Measurements from ENCODE around the gene PPIH. TPM values are rescaled to one million over a fixed set of nuclear protein-coding genes. Genes with fewer than 3 reads are reported as not detected.
"Not testable (repeated sequence)": the region's sequence is repeated elsewhere in the genome, so short reads cannot be mapped to it uniquely, and the experiment has no call there.

PPIH gene
- total RNA-seq, 4 donors from 2014 or later = 15.1 to 41.7 (median 26.1) TPM

DNA sequence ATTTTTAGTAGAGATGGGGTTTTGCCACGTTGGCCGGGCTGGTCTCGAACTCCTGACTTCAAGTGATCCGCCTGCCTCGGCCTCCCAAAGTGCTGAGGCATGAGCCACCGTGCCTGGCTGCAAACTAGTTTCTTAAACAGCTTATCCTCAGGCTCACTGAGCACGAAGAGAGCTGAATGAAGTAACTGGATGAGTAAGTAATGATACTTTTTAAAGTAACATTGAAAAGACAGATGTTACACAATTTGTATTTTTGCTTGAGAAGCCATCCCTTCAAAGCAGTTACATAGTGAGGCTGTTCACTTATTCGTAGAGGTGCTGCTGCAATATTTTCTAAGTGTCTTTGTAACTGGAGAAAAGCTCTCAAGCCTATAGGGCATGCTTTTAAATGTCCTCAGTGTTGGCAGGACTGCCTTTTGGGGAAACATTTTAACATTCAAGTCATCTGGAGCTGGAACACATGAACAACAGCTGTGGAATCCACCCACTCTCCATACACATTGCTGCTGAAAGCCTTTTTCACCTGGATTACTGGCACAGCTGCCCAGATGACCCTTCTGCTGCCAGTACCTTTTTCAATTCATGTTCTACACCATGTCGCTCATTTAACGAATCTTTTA, 21.3 kb downstream of the PPIH start:
- DNase-seq = no peak
- Histone ChIP-seq H3K4me3 (no peak overlapping the region), H3K4me1 (peaks cover 0 to 21% (median 7%) of the 10 kb centered on the region in 4 donors), H3K36me3 (peaks cover 0 to 13% (median 0%) of the 10 kb centered on the region in 3 donors), H3K27ac (no peak overlapping the region), H3K9me3 (no peaks in the 10 kb centered on the region), H3K27me3 (no peaks in the 10 kb centered on the region)
- TF ChIP-seq POLR2A (IDR thresholded peaks at IDR 0.05) = no peak
- TF ChIP-seq, protein P1, sequence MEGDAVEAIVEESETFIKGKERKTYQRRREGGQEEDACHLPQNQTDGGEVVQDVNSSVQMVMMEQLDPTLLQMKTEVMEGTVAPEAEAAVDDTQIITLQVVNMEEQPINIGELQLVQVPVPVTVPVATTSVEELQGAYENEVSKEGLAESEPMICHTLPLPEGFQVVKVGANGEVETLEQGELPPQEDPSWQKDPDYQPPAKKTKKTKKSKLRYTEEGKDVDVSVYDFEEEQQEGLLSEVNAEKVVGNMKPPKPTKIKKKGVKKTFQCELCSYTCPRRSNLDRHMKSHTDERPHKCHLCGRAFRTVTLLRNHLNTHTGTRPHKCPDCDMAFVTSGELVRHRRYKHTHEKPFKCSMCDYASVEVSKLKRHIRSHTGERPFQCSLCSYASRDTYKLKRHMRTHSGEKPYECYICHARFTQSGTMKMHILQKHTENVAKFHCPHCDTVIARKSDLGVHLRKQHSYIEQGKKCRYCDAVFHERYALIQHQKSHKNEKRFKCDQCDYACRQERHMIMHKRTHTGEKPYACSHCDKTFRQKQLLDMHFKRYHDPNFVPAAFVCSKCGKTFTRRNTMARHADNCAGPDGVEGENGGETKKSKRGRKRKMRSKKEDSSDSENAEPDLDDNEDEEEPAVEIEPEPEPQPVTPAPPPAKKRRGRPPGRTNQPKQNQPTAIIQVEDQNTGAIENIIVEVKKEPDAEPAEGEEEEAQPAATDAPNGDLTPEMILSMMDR (IDR thresholded peaks at IDR 0.05) = no peak

DNA sequence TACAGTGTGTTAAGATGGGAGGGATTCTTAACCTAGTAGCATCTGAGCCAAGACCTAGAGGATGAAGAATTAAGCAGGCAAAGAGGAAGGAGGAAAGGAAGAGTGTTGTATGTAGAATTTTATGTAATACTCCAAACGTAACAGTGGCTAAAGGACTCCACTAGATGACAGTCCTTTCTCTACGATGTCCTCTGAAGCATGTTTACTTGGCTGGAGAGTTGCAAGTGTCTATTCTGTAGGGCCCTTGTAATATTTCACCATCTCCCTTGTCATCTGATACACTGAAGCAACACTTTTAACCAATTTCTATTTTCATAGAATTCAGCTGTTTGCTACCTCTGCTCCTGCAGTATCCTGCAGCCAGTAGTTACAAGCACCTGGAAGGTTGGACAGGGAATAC, 21.8 kb downstream of the PPIH start:
- no peak overlapping the region for H3K4me3 ChIP-seq
- H3K4me1 ChIP-seq = peaks cover 0 to 27% (median 12%) of the 10 kb centered on the region in 4 donors
- no peaks in the 10 kb centered on the region for H3K9me3 ChIP-seq
- TF ChIP-seq, protein P1 (IDR thresholded peaks at IDR 0.05) = no peak
- TF ChIP-seq POLR2A (IDR thresholded peaks at IDR 0.05) = no peak
- H3K36me3 ChIP-seq = peaks cover 0 to 8% (median 0%) of the 10 kb centered on the region in 3 donors
- H3K27ac ChIP-seq = no peak overlapping the region
- H3K27me3 ChIP-seq = no peaks in the 10 kb centered on the region
- DNase-seq = no peak

DNA sequence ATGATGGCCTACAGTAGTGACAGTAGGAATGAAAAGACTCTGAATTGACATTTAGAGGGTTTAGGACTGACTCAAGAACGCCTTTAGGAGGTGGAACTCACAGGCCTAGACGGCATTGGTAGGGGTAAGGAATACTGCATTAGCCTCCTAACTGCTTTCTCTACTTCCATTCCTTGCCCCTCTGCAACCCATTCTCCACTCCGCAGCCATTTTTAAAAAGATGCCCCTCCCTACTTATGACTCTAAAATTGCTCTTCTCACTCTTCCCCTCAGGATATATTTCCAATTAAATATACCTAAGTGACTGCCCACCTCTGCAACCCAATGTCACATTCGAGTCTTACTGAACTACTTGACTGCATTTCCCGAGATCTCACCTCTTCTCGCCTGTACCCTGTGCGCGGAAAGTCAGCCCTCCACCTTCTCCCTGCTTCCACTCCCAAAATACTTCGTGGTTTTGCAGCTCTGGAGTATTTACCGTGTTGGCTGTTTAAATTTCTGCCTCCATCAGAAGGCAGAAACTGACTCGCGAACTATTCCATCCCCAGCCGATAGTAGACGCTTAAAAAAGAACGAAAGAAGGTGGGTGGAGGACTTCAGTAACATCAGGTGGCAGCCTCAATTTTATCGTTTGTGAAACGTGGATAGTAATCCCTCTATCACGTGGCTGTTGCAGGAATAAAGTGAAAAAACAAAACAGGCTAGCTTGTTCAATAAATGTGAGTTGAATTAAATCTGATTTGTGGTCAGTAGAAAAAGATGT, 22.9 kb downstream of the PPIH start:
- peaks cover 0 to 37% (median 15%) of the 10 kb centered on the region in 4 donors for H3K4me1 ChIP-seq
- DNase-seq = no peak
- H3K27me3 ChIP-seq = no peaks in the 10 kb centered on the region
- TF ChIP-seq, protein P1 (IDR thresholded peaks at IDR 0.05) = peak in 1 of 6 experiments; percentile 3
- TF ChIP-seq POLR2A (IDR thresholded peaks at IDR 0.05) = no peak
- peak overlapping the region; percentile 92 to 98 (median 98) for H3K4me3 ChIP-seq
- no peaks in the 10 kb centered on the region for H3K9me3 ChIP-seq
- peaks cover 0 to 1% (median 0%) of the 10 kb centered on the region in 3 donors for H3K36me3 ChIP-seq
- peak overlapping the region; percentile 98 to 100 (median 99) for H3K27ac ChIP-seq

DNA sequence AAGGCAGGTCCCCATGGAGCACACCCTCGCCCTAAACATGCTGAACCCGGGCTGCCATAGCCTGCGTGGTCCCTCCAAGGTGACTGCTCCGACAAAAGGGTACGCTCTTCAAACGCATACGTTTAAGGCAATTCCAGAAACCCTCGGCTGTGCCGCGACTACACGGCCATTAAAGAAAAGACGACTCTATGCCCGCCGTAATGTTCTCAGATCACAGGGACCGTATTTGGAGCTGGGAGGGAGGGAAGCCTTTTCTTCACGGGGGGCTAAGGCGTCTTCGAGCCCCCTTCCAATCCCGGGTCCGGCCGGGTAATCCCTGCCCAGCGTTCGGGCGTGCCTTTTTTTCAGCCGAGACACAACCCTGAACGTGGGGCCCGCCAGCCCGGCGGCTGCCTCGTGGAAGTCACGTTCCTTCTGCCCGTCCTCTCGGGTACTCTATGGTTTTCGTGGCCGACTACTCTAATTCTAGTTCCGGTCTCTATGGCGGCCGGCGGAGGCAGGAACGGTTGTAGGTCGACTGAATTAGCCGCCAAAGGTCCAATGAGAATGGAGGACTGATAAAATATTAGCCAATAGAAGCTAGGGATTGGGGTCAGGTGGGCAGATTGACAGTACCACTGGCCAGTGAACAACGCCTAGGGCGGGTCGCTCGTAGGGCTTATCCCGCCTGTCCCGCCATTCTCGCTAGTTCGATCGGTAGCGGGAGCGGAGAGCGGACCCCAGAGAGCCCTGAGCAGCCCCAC, 23.7 kb downstream of the PPIH start, which contains the start of gene YBX1:
Gene YBX1, plus strand, starts transcription at position 678 of the 743 bp plus-strand sequence. CDS start 148 bp downstream, outside the sequence.
- DNase-seq = peak; percentile 95 to 99 (median 97)
- H3K4me3 ChIP-seq = peak within 1 kb of the TSS; percentile 92 to 98 (median 98)
- no peaks in the 10 kb centered on the region for H3K27me3 ChIP-seq
- no peaks in the 10 kb centered on the region for H3K36me3 ChIP-seq
- H3K27ac ChIP-seq = peak within 1 kb of the TSS; percentile 98 to 100 (median 99)
- peaks cover 0 to 45% (median 15%) of the 10 kb centered on the region in 4 donors for H3K4me1 ChIP-seq
- no peaks in the 10 kb centered on the region for H3K9me3 ChIP-seq
- peak; percentile 74 to 84 for TF ChIP-seq POLR2A (IDR thresholded peaks at IDR 0.05)
- TF ChIP-seq, protein P1 (IDR thresholded peaks at IDR 0.05) = peak in 1 of 6 experiments; percentile 2

DNA sequence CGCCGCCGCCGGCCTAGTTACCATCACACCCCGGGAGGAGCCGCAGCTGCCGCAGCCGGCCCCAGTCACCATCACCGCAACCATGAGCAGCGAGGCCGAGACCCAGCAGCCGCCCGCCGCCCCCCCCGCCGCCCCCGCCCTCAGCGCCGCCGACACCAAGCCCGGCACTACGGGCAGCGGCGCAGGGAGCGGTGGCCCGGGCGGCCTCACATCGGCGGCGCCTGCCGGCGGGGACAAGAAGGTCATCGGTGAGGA, 24.2 kb downstream of the PPIH start:
- H3K4me1 ChIP-seq = peaks cover 0 to 50% (median 15%) of the 10 kb centered on the region in 4 donors
- H3K27ac ChIP-seq = peak overlapping the region; percentile 98 to 100 (median 99)
- not testable (repeated sequence) for H3K36me3 ChIP-seq, H3K27me3 ChIP-seq, H3K9me3 ChIP-seq
- peak overlapping the region; percentile 92 to 98 (median 98) for H3K4me3 ChIP-seq
- peak in 1 of 3 donors; percentile 65 for DNase-seq

All from Peyer's patch (tissue), 4 donors.